WERI-Rb-1 (cell line): ENCODE results near the gene SCML2.

ENCODE experiments used
- DNase-seq: peaks from one replicate; pipeline ENCODE4 v3.0.0-alpha.2; 2020
- H3K27ac ChIP-seq: fragments of 250-450 bp; sonication (Bioruptor Pico); 2 replicates; pipeline ENCODE4 v1.5.1; 2020; ENCODE audit warnings: mild to moderate bottlenecking, moderate library complexity
- H3K27me3 ChIP-seq: fragments of 250-450 bp; sonication (Bioruptor Pico); 2 replicates; pipeline ENCODE4 v1.5.1; 2021; ENCODE audit warnings: mild to moderate bottlenecking, low read depth, moderate library complexity; ENCODE audit not compliant: insufficient read depth, severe bottlenecking
- H3K36me3 ChIP-seq: fragments of 250-450 bp; sonication (Bioruptor Pico); 2 replicates; pipeline ENCODE4 v1.5.1; 2020; ENCODE audit warnings: mild to moderate bottlenecking, moderate library complexity
- H3K4me3 ChIP-seq: 2 replicates; pipeline ENCODE4 v1.5.1; 2011; ENCODE audit warnings: low read depth, mild to moderate bottlenecking, control low read depth, low read length
- H3K9me3 ChIP-seq: fragments of 250-450 bp; sonication (Bioruptor Pico); 2 replicates; pipeline ENCODE4 v1.5.1; 2021; ENCODE audit warnings: mild to moderate bottlenecking, moderate library complexity; ENCODE audit not compliant: severe bottlenecking
- CTCF ChIP-seq: IDR thresholded peaks from 2 replicates; pipeline ENCODE4 v1.5.1; 2011; ENCODE audit warnings: low read depth, mild to moderate bottlenecking, control low read depth, inconsistent platforms, low read length

The SCML2 gene

GRCh38 chrX:18290200-18290599 lies 64.3 kb downstream of the SCML2 start:
- Histone ChIP-seq H3K4me3 (no peak overlapping the region), H3K27ac (no peak overlapping the region), H3K9me3 (no peaks in the 10 kb centered on the region), H3K27me3 (peaks cover 9% of the 10 kb centered on the region), H3K36me3 (no peaks in the 10 kb centered on the region)
- DNase-seq = no peak
- no peak for TF ChIP-seq CTCF

GRCh38 chrX:18288716-18289115 lies 65.8 kb downstream of the SCML2 start:
- Histone ChIP-seq H3K27ac (no peak overlapping the region), H3K27me3 (peaks cover 9% of the 10 kb centered on the region), H3K36me3 (no peaks in the 10 kb centered on the region), H3K4me3 (no peak overlapping the region), H3K9me3 (no peaks in the 10 kb centered on the region)
- no peak for DNase-seq
- TF ChIP-seq CTCF = no peak

GRCh38 chrX:18286322-18286831 lies 68.1 kb downstream of the SCML2 start:
- no peak overlapping the region for H3K4me3 ChIP-seq
- no peaks in the 10 kb centered on the region for H3K36me3 ChIP-seq
- no peak for DNase-seq
- H3K27ac ChIP-seq = no peak overlapping the region
- no peak for TF ChIP-seq CTCF
- H3K9me3 ChIP-seq = no peaks in the 10 kb centered on the region
- peaks cover 9% of the 10 kb centered on the region for H3K27me3 ChIP-seq

GRCh38 chrX:18278449-18278848 lies 76.0 kb downstream of the SCML2 start:
- DNase-seq = no peak
- no peaks in the 10 kb centered on the region for H3K36me3 ChIP-seq
- H3K27me3 ChIP-seq = peaks cover 2% of the 10 kb centered on the region
- H3K9me3 ChIP-seq = no peaks in the 10 kb centered on the region
- no peak overlapping the region for H3K27ac ChIP-seq
- TF ChIP-seq CTCF = no peak
- no peak overlapping the region for H3K4me3 ChIP-seq

- Histone ChIP-seq H3K27ac (no peak overlapping the region), H3K9me3 (no peaks in the 10 kb centered on the region), H3K27me3 (peaks cover 9% of the 10 kb centered on the region), H3K4me3 (no peak overlapping the region), H3K36me3 (no peaks in the 10 kb centered on the region)
- no peak for DNase-seq
- TF ChIP-seq CTCF = no peak
These were observed 82.3 kb downstream of the SCML2 start for GRCh38 chrX:18272222-18272621.

- no peak for TF ChIP-seq CTCF
- no peak for DNase-seq
- no peak overlapping the region for H3K4me3 ChIP-seq
- no peak overlapping the region for H3K27ac ChIP-seq
- H3K36me3 ChIP-seq = no peaks in the 10 kb centered on the region
- H3K9me3 ChIP-seq = no peaks in the 10 kb centered on the region
- H3K27me3 ChIP-seq = peaks cover 9% of the 10 kb centered on the region
These were observed 82.8 kb downstream of the SCML2 start for GRCh38 chrX:18271725-18272124.
